Panc1 (cell line): ENCODE measurements around the gene LOC101059915.
"Not testable (repeated sequence)": the region's sequence is repeated elsewhere in the genome, so short reads cannot be mapped to it uniquely, and the experiment has no call there.

ENCODE experiments used
- CTCF ChIP-seq: fragments of 450-650 bp; IDR thresholded peaks from 2 replicates; pipeline ENCODE4 v1.5.1; 2017; ENCODE audit warnings: mild to moderate bottlenecking
- POLR2AphosphoS5 ChIP-seq: IDR thresholded peaks from 2 replicates; pipeline ENCODE4 v1.6.1; 2012; ENCODE audit warnings: mild to moderate bottlenecking, low read depth, low read length, moderate library complexity
- SIN3A ChIP-seq: IDR thresholded peaks from 2 replicates; pipeline ENCODE4 v1.6.1; 2012; ENCODE audit warnings: low read depth, mild to moderate bottlenecking, low read length, moderate library complexity, borderline replicate concordance; ENCODE audit not compliant: insufficient read depth

GRCh38 chrX:71697466-71698298 lies 30.3 kb downstream of the LOC101059915 start:
- TF ChIP-seq CTCF, POLR2AphosphoS5, SIN3A: not testable (repeated sequence)
